OCI-LY3 (cell line): ENCODE results near the gene IFT25.

Experiments used
- H2AFZ ChIP-seq: fragments of 200-600, 300-600 bp; shearing (Covaris generic); 2 replicates; pipeline ENCODE4 v1.6.0; 2014; ENCODE audit warnings: antibody characterized with exemption, low read depth, low read length
- H3K27ac ChIP-seq: fragments of 200-600, 300-600 bp; sonication (generic); 2 replicates; pipeline ENCODE4 v1.5.1; 2014; ENCODE audit warnings: mild to moderate bottlenecking, low read length, moderate library complexity, mixed read lengths
- H3K27me3 ChIP-seq: fragments of 200-600, 300-600 bp; sonication (generic); 2 replicates; pipeline ENCODE4 v1.6.1; 2014; ENCODE audit warnings: low read depth, low read length, mixed read lengths
- H3K36me3 ChIP-seq: fragments of 200-600, 300-600 bp; sonication (generic); replicated peaks from 2 replicates; pipeline ENCODE3; 2014; ENCODE audit warnings: low read depth, low read length, mixed read lengths
- H3K4me1 ChIP-seq: fragments of 300-600, 200-600 bp; sonication (generic); 2 replicates; pipeline ENCODE4 v1.6.1; 2014; ENCODE audit warnings: low read length, mixed read lengths
- H3K4me2 ChIP-seq: fragments of 200-600, 300-600 bp; sonication (generic); 2 replicates; pipeline ENCODE4 v1.6.1; 2014; ENCODE audit warnings: low read length, mixed read lengths
- H3K4me3 ChIP-seq: fragments of 300-600, 200-600 bp; sonication (generic); 2 replicates; pipeline ENCODE4 v1.5.1; 2014; ENCODE audit warnings: antibody characterized with exemption, mild to moderate bottlenecking, low read length, moderate library complexity
- H3K79me2 ChIP-seq: fragments of 300-600, 200-600 bp; shearing (Covaris generic); 2 replicates; pipeline ENCODE4 v1.6.1; 2014; ENCODE audit warnings: mild to moderate bottlenecking, low read length, mixed read lengths
- H3K9ac ChIP-seq: fragments of 300-600, 200-600 bp; shearing (Covaris generic); 2 replicates; pipeline ENCODE4 v1.6.0; 2014; ENCODE audit warnings: mild to moderate bottlenecking, low read length, moderate library complexity
- H3K9me3 ChIP-seq: fragments of 200-600, 300-600 bp; shearing (Covaris generic); 2 replicates; pipeline ENCODE4 v1.6.1; 2014; ENCODE audit warnings: low read length, mixed read lengths; ENCODE audit not compliant: insufficient read depth
- H4K20me1 ChIP-seq: fragments of 200-600, 300-600 bp; sonication (generic); 2 replicates; pipeline ENCODE4 v1.6.1; 2016; ENCODE audit warnings: low read length, mixed read lengths; ENCODE audit not compliant: insufficient read depth
- EZH2phosphoT487 ChIP-seq: fragments of 200-600 bp; shearing (Covaris generic); IDR thresholded peaks from 2 replicates; pipeline ENCODE4 v1.6.1; 2018; ENCODE audit warnings: antibody characterized with exemption, mixed run types, low read depth
- TF ChIP-seq, protein P1 (sequence below): fragments of 200-600, 300-600 bp; sonication (generic); IDR thresholded peaks from 2 replicates; pipeline ENCODE4 v1.5.1; 2014; ENCODE audit warnings: antibody characterized with exemption, low read length, low read depth

IFT25 gene

DNA sequence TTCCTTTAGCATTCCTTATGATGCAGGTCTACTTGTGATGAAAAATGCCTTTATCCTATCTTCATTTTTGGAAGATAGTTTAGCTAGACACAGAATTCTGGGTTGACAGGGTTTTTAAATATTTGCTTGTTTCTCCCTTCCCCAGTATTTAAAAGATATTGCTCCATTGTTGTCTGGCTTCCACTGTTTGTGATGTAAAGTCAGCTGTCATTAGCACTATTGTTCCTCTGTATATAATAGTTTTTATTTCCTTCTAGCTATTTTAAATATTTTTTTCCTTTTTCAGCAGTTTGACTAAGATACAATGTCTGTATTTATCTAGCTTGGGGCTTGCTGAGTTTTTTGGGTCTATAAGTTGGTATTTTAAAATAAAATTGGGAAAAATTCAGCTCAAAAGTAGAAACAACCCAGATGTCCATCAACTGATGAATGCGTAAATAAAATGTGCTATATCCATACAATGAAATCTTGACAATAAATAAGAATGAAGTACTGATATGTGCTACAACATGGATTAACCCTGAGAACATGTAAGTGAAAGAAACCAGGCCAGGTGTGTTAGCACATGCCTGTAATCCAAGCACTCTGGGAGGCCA lies 11.2 kb downstream of the IFT25 start:
- peaks cover 6% of the 10 kb centered on the region; the same call in 1 of the 2 replicates for H3K9me3 ChIP-seq
- no peaks in the 10 kb centered on the region for H4K20me1 ChIP-seq
- H3K27me3 ChIP-seq: no peaks in the 10 kb centered on the region
- H2AFZ ChIP-seq: no peak overlapping the region
- H3K4me3 ChIP-seq: no peak overlapping the region
- no peaks in the 10 kb centered on the region for H3K79me2 ChIP-seq
- no peaks in the 10 kb centered on the region for H3K4me1 ChIP-seq
- H3K27ac ChIP-seq: no peak overlapping the region
- H3K4me2 ChIP-seq: no peak overlapping the region
- TF ChIP-seq, protein P1, sequence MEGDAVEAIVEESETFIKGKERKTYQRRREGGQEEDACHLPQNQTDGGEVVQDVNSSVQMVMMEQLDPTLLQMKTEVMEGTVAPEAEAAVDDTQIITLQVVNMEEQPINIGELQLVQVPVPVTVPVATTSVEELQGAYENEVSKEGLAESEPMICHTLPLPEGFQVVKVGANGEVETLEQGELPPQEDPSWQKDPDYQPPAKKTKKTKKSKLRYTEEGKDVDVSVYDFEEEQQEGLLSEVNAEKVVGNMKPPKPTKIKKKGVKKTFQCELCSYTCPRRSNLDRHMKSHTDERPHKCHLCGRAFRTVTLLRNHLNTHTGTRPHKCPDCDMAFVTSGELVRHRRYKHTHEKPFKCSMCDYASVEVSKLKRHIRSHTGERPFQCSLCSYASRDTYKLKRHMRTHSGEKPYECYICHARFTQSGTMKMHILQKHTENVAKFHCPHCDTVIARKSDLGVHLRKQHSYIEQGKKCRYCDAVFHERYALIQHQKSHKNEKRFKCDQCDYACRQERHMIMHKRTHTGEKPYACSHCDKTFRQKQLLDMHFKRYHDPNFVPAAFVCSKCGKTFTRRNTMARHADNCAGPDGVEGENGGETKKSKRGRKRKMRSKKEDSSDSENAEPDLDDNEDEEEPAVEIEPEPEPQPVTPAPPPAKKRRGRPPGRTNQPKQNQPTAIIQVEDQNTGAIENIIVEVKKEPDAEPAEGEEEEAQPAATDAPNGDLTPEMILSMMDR: no peak
- TF ChIP-seq EZH2phosphoT487: no peak
- H3K9ac ChIP-seq: no peak overlapping the region
- peaks cover 16% of the 10 kb centered on the region for H3K36me3 ChIP-seq

DNA sequence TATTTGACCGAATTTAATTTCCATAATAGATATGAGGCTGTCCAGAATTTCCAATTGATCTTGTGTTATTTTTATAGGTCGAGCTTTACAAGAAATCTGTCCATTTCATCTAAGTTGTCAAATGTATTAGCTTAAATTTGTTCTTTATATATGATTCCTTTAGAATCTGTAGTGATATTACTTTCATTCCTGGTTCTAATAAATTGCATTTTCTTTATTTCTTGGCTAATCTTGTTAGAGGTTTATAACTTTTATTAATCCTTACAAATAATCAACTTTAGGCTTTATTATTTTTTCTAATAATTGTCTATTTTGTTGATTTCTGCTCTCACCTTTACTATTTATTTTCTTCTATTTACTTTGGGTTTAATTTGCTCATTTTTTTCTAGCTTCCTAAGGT lies 14.0 kb downstream of the IFT25 start:
- Histone ChIP-seq H3K9me3 (peaks cover 6% of the 10 kb centered on the region; the same call in 1 of the 2 replicates), H3K4me3 (no peak overlapping the region), H3K79me2 (no peaks in the 10 kb centered on the region), H2AFZ (no peak overlapping the region), H4K20me1 (no peaks in the 10 kb centered on the region), H3K27me3 (no peaks in the 10 kb centered on the region), H3K36me3 (peaks cover 21% of the 10 kb centered on the region), H3K27ac (no peak overlapping the region), H3K4me2 (no peak overlapping the region), H3K9ac (no peak overlapping the region), H3K4me1 (no peaks in the 10 kb centered on the region)
- TF ChIP-seq EZH2phosphoT487: no peak
- TF ChIP-seq, protein P1: no peak

DNA sequence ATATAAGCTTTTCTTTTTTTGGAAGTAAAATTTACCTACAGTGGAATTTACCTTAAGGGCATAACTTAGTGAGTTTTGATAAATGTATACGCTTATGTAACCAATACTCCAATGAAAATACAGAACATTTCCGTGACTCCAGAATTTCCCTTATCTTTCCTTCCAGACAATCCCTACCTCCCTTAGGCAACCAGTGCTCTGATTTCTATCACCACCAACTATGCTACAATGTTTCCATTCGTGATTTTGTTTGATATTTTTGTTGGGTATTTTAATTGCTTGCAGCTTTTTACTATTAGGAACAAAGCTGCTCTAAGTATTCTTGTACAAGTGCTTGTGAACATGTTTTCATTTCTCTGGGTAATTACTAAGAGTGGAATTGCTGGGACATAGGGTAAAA lies 14.6 kb downstream of the IFT25 start:
- H4K20me1 ChIP-seq: no peaks in the 10 kb centered on the region
- H3K27ac ChIP-seq: no peak overlapping the region
- H3K4me2 ChIP-seq: no peak overlapping the region
- no peaks in the 10 kb centered on the region for H3K79me2 ChIP-seq
- no peak overlapping the region for H2AFZ ChIP-seq
- TF ChIP-seq EZH2phosphoT487: no peak
- no peak overlapping the region for H3K4me3 ChIP-seq
- H3K9me3 ChIP-seq: peaks cover 6% of the 10 kb centered on the region; the same call in 1 of the 2 replicates
- H3K9ac ChIP-seq: no peak overlapping the region
- H3K4me1 ChIP-seq: no peaks in the 10 kb centered on the region
- H3K36me3 ChIP-seq: peaks cover 19% of the 10 kb centered on the region
- no peaks in the 10 kb centered on the region for H3K27me3 ChIP-seq

DNA sequence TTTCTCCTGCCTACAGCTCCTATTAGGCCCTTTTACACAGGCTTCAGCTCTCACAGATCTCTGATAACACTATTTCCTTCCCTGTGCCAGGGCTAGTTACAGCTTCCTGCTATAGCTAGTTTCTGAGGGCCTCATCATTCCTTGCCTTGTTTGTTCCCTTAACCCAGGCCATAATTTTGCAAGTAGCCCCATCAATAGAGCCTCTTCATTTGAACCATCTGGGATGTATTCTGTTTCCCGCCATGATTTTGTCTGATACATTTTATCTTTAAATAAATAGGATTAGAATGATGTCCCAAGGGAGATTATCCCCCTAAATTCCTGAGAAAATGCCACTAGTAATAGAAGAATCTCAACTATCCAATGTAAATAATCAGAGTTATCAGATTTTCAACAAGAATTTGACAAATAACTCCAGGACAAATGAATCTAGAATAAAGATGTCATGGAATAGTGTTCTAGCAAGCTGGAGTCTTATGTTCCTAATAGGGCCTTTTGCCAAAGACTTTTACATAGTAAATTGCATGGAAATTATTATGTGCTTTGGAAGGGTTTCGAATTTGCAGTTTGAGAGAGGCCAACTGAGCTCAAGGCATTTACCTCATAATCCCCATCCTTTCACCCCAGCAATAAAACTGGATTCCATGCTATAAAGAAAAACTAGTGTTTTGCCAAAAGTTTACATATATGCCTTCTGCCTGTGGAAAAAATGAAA lies 16.1 kb downstream of the IFT25 start:
- no peak for TF ChIP-seq EZH2phosphoT487
- TF ChIP-seq, protein P1: no peak
- no peak overlapping the region for H2AFZ ChIP-seq
- H3K27ac ChIP-seq: no peak overlapping the region
- H3K36me3 ChIP-seq: peaks cover 14% of the 10 kb centered on the region
- no peak overlapping the region for H3K9ac ChIP-seq
- no peak overlapping the region for H3K4me2 ChIP-seq
- H3K79me2 ChIP-seq: no peaks in the 10 kb centered on the region
- H4K20me1 ChIP-seq: no peaks in the 10 kb centered on the region
- no peaks in the 10 kb centered on the region for H3K27me3 ChIP-seq
- H3K4me1 ChIP-seq: peaks cover 4% of the 10 kb centered on the region; the same call in 1 of the 2 replicates
- H3K4me3 ChIP-seq: no peak overlapping the region
- H3K9me3 ChIP-seq: peaks cover 3% of the 10 kb centered on the region; the same call in 1 of the 2 replicates
